Natural killer cell (primary cell): ENCODE results near the gene GALNT9. TPM values are rescaled to one million over a fixed set of nuclear protein-coding genes. Genes with fewer than 3 reads are reported as not detected.
A peak's percentile ranks its signal among the peaks of the same experiment; 100 is the strongest.

ENCODE experiments used
- ATAC-seq, 3 donors: fragments of 150-1000 bp in 2 of 3; fragments of 200-7000 bp in 1 of 3; cut with Tn5 transposase; 1 replicate in 1 of 3; 2 replicates in 2 of 3; pipeline ENCODE4 v1.10.0; 2021; ENCODE audit warnings: mild to moderate bottlenecking in 2 of 3, moderate library complexity in 2 of 3
- DNase-seq, 2 donors: peaks; one replicate each; pipeline versions ENCODE4 v3.0.0 to v3.0.0-alpha.2; 2013 to 2021; ENCODE audit warnings: mixed read lengths in 1 of 2
- H3K27ac ChIP-seq: one replicate; pipeline ENCODE4 v1.5.1; 2013; ENCODE audit warnings: mild to moderate bottlenecking, low read length
- H3K27me3 ChIP-seq: one replicate; pipeline ENCODE4 v1.6.1; 2013; ENCODE audit warnings: low read length; ENCODE audit not compliant: control insufficient read depth, insufficient read depth
- H3K36me3 ChIP-seq: one replicate; pipeline ENCODE4 v1.6.1; 2013; ENCODE audit warnings: low read length; ENCODE audit not compliant: control insufficient read depth, insufficient read depth
- H3K4me1 ChIP-seq: one replicate; pipeline ENCODE4 v1.6.1; 2013; ENCODE audit warnings: low read length; ENCODE audit not compliant: control insufficient read depth, insufficient read depth
- H3K4me3 ChIP-seq: one replicate; pipeline ENCODE4 v1.5.1; 2013; ENCODE audit warnings: low read length
- H3K9me3 ChIP-seq: one replicate; pipeline ENCODE4 v1.6.1; 2013; ENCODE audit warnings: low read length; ENCODE audit not compliant: control insufficient read depth, insufficient read depth
- H3K27ac Mint-ChIP-seq, 2 donors: one replicate each; pipeline ENCODE4 v1.8.0; 2022; ENCODE audit warnings: mild to moderate bottlenecking in 2 of 2, mixed read lengths in 2 of 2, moderate library complexity in 1 of 2
- H3K27me3 Mint-ChIP-seq, 2 donors: one replicate each; pipeline ENCODE4 v1.8.0; 2022; ENCODE audit warnings: low read depth in 2 of 2, mixed read lengths in 2 of 2
- H3K36me3 Mint-ChIP-seq: one replicate; pipeline ENCODE4 v1.8.0; 2022; ENCODE audit warnings: mixed read lengths
- H3K4me1 Mint-ChIP-seq, 2 donors: one replicate each; pipeline ENCODE4 v1.8.0; 2022; ENCODE audit warnings: mixed read lengths in 2 of 2
- H3K4me3 Mint-ChIP-seq: one replicate; pipeline ENCODE4 v1.8.0; 2022; ENCODE audit warnings: mild to moderate bottlenecking, moderate library complexity, mixed read lengths
- H3K9me3 Mint-ChIP-seq, 2 donors: one replicate each; pipeline ENCODE4 v1.8.0; 2022; ENCODE audit warnings: mixed read lengths in 2 of 2
- CTCF ChIP-seq: fragments of 200-600 bp; IDR thresholded peaks from one replicate; pipeline ENCODE4 v1.8.0; 2022; ENCODE audit warnings: antibody characterized with exemption
- WGBS: methylation state at CpG from one replicate; pipeline ENCODE4 v1.1.7; 2013; ENCODE audit warnings: missing lambda C conversion rate; ENCODE audit not compliant: insufficient coverage; 5-methylcytosine and 5-hydroxymethylcytosine counted together
- intact Hi-C: fragments of 100-400 bp; cut with micrococcal nuclease; formaldehyde crosslinking; loops from one replicate; pipeline ENCODE4 v1.14.2; 2022
- total RNA-seq, 4 donors: library from RNA; stranded (reverse); fragments of 120-200 nt in 1 of 4; gene quantifications; one replicate each; pipeline versions ENCODE4 v1.2.3 to v1.2.4, GENCODE V29; 2013 to 2022

GALNT9 gene
- total RNA-seq, 3 donors from 2014 or later (not counting 1 experiment from before 2014, with no cell fraction given), result not detected

GRCh38 chr12:132284827-132285741 is 44.3 kb downstream of the GALNT9 start:
- Histone ChIP-seq H3K9me3 (peaks cover 2% of the 10 kb centered on the region), H3K27me3 (peaks cover 9% of the 10 kb centered on the region), H3K36me3 (no peaks in the 10 kb centered on the region), H3K27ac (no peak overlapping the region), H3K4me1 (peaks cover 8% of the 10 kb centered on the region), H3K4me3 (no peak overlapping the region)
- Mint-ChIP-seq H3K9me3 (no peaks in the 10 kb centered on the region), H3K27me3 (peaks cover 12 to 14% of the 10 kb centered on the region in 2 donors), H3K4me3 (no peak overlapping the region), H3K4me1 (peaks cover 4 to 5% of the 10 kb centered on the region in 2 donors), H3K27ac (no peak overlapping the region), H3K36me3 (no peaks in the 10 kb centered on the region)
- WGBS, result 74% methylated on average over 38 of the region's 38 CpGs
- ATAC-seq, result no peak
- intact Hi-C loops, result no loop called here
- no peak for TF ChIP-seq CTCF
- DNase-seq, result no peak

- H3K27me3 Mint-ChIP-seq, result peaks cover 14 to 17% of the 10 kb centered on the region in 2 donors
- 74% methylated on average over 33 of the region's 33 CpGs for WGBS
- Histone ChIP-seq H3K9me3 (no peaks in the 10 kb centered on the region), H3K36me3 (no peaks in the 10 kb centered on the region), H3K27ac (no peak overlapping the region), H3K27me3 (peaks cover 9% of the 10 kb centered on the region), H3K4me1 (peaks cover 8% of the 10 kb centered on the region), H3K4me3 (no peak overlapping the region)
- H3K9me3 Mint-ChIP-seq, result no peaks in the 10 kb centered on the region
- no peak overlapping the region for H3K27ac Mint-ChIP-seq
- H3K4me1 Mint-ChIP-seq, result peaks cover 4 to 5% of the 10 kb centered on the region in 2 donors
- ATAC-seq (peak in 1 of 3 donors; percentile 22), DNase-seq (peak in 1 of 2 donors; percentile 26)
- H3K36me3 Mint-ChIP-seq, result no peaks in the 10 kb centered on the region
- intact Hi-C loops, result no loop called here
- no peak for TF ChIP-seq CTCF
- no peak overlapping the region for H3K4me3 Mint-ChIP-seq
These were observed 45.1 kb downstream of the GALNT9 start for GRCh38 chr12:132284071-132284826.

GRCh38 chr12:132282950-132283771 is 46.2 kb downstream of the GALNT9 start:
- 29% methylated on average over 39 of the region's 39 CpGs for WGBS
- no peak for TF ChIP-seq CTCF
- Mint-ChIP-seq H3K4me3 (no peak overlapping the region), H3K9me3 (no peaks in the 10 kb centered on the region), H3K4me1 (peaks cover 4 to 5% of the 10 kb centered on the region in 2 donors), H3K27ac (no peak overlapping the region), H3K36me3 (no peaks in the 10 kb centered on the region), H3K27me3 (peaks cover 14% of the 10 kb centered on the region in 2 donors)
- Histone ChIP-seq H3K9me3 (no peaks in the 10 kb centered on the region), H3K27ac (no peak overlapping the region), H3K4me1 (peaks cover 8% of the 10 kb centered on the region), H3K36me3 (no peaks in the 10 kb centered on the region), H3K4me3 (no peak overlapping the region), H3K27me3 (peaks cover 9% of the 10 kb centered on the region)
- ATAC-seq, result no peak
- intact Hi-C loops, result no loop called here
- DNase-seq, result peak in 1 of 2 donors; percentile 53
